ENCODE measurements around the gene RPL36A.

- TF ChIP-seq POLR2A (IDR thresholded peaks at IDR 0.05), result no peak
- no peak for TF ChIP-seq CTCF (IDR thresholded peaks at IDR 0.05)
- TF ChIP-seq POLR2AphosphoS5 (IDR thresholded peaks at IDR 0.05), result no peak
Observed at GRCh38 chrX:101427954-101428353, 37.1 kb downstream of the RPL36A start.

Measured in upper lobe of left lung (tissue), 4 donors.